HepG2 (cell line): ENCODE data around the gene SELENOV. TPM values are rescaled to one million over a fixed set of nuclear protein-coding genes. Genes with fewer than 3 reads are reported as not detected.

Experiments used
- ADNP ChIP-seq: sonication (generic); formaldehyde crosslinking; IDR thresholded peaks from 2 replicates; pipeline ENCODE4 v1.4.0; 2020; ENCODE audit warnings: missing genetic modification reagents
- CC2D1A ChIP-seq: sonication (generic); formaldehyde crosslinking; IDR thresholded peaks from 2 replicates; pipeline ENCODE4 v1.8.1; 2023; ENCODE audit warnings: mild to moderate bottlenecking, missing genetic modification reagents
- DMTF1 ChIP-seq: sonication (generic); formaldehyde crosslinking; IDR thresholded peaks from 2 replicates; pipeline ENCODE4 v1.4.0; 2020; ENCODE audit warnings: mild to moderate bottlenecking, missing genetic modification reagents
- E2F2 ChIP-seq: sonication (generic); formaldehyde crosslinking; IDR thresholded peaks from 2 replicates; pipeline ENCODE4 v1.4.0; 2020; ENCODE audit warnings: missing genetic modification reagents, borderline replicate concordance
- GPN1 ChIP-seq: sonication (generic); formaldehyde crosslinking; IDR thresholded peaks from 2 replicates; pipeline ENCODE4 v1.5.1; 2020; ENCODE audit warnings: missing genetic modification reagents, borderline replicate concordance
- HDAC1 ChIP-seq: sonication (generic); formaldehyde crosslinking; IDR thresholded peaks from 2 replicates; pipeline ENCODE4 v1.5.1; 2020; ENCODE audit warnings: mild to moderate bottlenecking, missing genetic modification reagents
- HOXA3 ChIP-seq: sonication (generic); formaldehyde crosslinking; IDR thresholded peaks from 2 replicates; pipeline ENCODE4 v1.5.0; 2020; ENCODE audit warnings: missing genetic modification reagents
- JUNB ChIP-seq: sonication (generic); formaldehyde crosslinking; IDR thresholded peaks from 2 replicates; pipeline ENCODE4 v1.8.0; 2022; ENCODE audit warnings: missing genetic modification reagents, mild to moderate bottlenecking, borderline replicate concordance
- KLF11 ChIP-seq: IDR thresholded peaks from 2 replicates; pipeline ENCODE4 v1.6.1; 2016; ENCODE audit warnings: missing compliant biosample characterization
- KLF6 ChIP-seq: IDR thresholded peaks from 2 replicates; pipeline ENCODE4 v1.8.0; 2016; ENCODE audit warnings: missing biosample characterization, missing genetic modification reagents
- MIER2 ChIP-seq: IDR thresholded peaks from 2 replicates; pipeline ENCODE4 v1.6.1; 2016; ENCODE audit warnings: missing biosample characterization, missing genetic modification reagents
- NFE2 ChIP-seq: sonication (generic); formaldehyde crosslinking; IDR thresholded peaks from 2 replicates; pipeline ENCODE4 v1.4.0; 2020; ENCODE audit warnings: missing genetic modification reagents
- PAF1 ChIP-seq: IDR thresholded peaks from 2 replicates; pipeline ENCODE4 v1.6.1; 2016; ENCODE audit warnings: missing genetic modification reagents, missing compliant biosample characterization
- POLR2A ChIP-seq, 2 experiments: IDR thresholded peaks; 2 replicates each; pipeline ENCODE4 v1.6.1; 2011; ENCODE audit warnings: low read depth in 2 of 2, low read length in 2 of 2, mild to moderate bottlenecking in 1 of 2, moderate library complexity in 1 of 2; ENCODE audit not compliant: insufficient read depth in 1 of 2
- PREB ChIP-seq: sonication (generic); formaldehyde crosslinking; IDR thresholded peaks from 2 replicates; pipeline ENCODE4 v1.4.0; 2020; ENCODE audit warnings: missing genetic modification reagents
- RORA ChIP-seq: sonication (generic); formaldehyde crosslinking; IDR thresholded peaks from 2 replicates; pipeline ENCODE4 v1.5.0; 2020; ENCODE audit warnings: mild to moderate bottlenecking, missing genetic modification reagents, moderate library complexity
- SMAD9 ChIP-seq: sonication (generic); formaldehyde crosslinking; IDR thresholded peaks from 2 replicates; pipeline ENCODE4 v1.5.1; 2020; ENCODE audit warnings: mild to moderate bottlenecking, missing genetic modification reagents
- SP140L ChIP-seq: sonication (generic); formaldehyde crosslinking; IDR thresholded peaks from 2 replicates; pipeline ENCODE4 v1.4.0; 2020; ENCODE audit warnings: missing genetic modification reagents, borderline replicate concordance
- STAT5B ChIP-seq: sonication (generic); formaldehyde crosslinking; IDR thresholded peaks from 2 replicates; pipeline ENCODE4 v1.4.0; 2020; ENCODE audit warnings: missing genetic modification reagents
- TBL1XR1 ChIP-seq: fragments of 150-350 bp; IDR thresholded peaks from 2 replicates; pipeline ENCODE4 v1.6.1; 2014; ENCODE audit warnings: borderline replicate concordance, low read length; ENCODE audit not compliant: partially characterized antibody
- U2AF2 ChIP-seq: fragments of 200-400 bp; formaldehyde crosslinking; IDR thresholded peaks from 2 replicates; pipeline ENCODE4 v1.6.1; 2017; ENCODE audit warnings: low read depth, mild to moderate bottlenecking, low read length
- ZBTB25 ChIP-seq: IDR thresholded peaks from 2 replicates; pipeline ENCODE4 v1.6.1; 2018; ENCODE audit warnings: missing genetic modification reagents
- ZHX1 ChIP-seq: sonication (generic); formaldehyde crosslinking; IDR thresholded peaks from 2 replicates; pipeline ENCODE4 v1.8.1; 2022; ENCODE audit warnings: low read depth, mild to moderate bottlenecking, missing genetic modification reagents
- polyA plus RNA-seq, 8 experiments: library from polyadenylated mRNA; depleted of rRNA in 3 of 8; stranded (reverse) in 7 of 8; unstranded in 1 of 8; fragments of >200 nt; fragmentation: Illumina TruSeq in 4 of 8; extraction: Trizol in 4 of 8; gene quantifications; 2 replicates each; pipeline versions ENCODE4 v1.2.1 to v1.2.3, GENCODE V29; 2011 to 2016; ENCODE audit warnings: low read depth in 4 of 8, missing spikeins in 1 of 8, mixed read lengths in 1 of 8; ENCODE audit not compliant: insufficient read depth in 1 of 8
- total RNA-seq, 5 experiments: library from RNA; depleted of rRNA; stranded (reverse); fragments of >200 nt; fragmentation: Illumina TruSeq; extraction: Trizol; gene quantifications; 2 replicates each; pipeline ENCODE4 v1.2.3, GENCODE V29; 2016; ENCODE audit warnings: low read depth in 1 of 5

SELENOV gene
- total and polyA plus RNA-seq, 2 of the 13 experiments (the other 11 are each of a cell fraction or from before 2014, with no cell fraction given) = not detected

GRCh38 chr19:39532233-39533002 is 17.5 kb downstream of the SELENOV start, which contains the start of gene EID2B (continued):
- TF ChIP-seq E2F2 (CRISPR knock-in tag) (peak; percentile 56; the same call in 1 of the 2 replicates), POLR2A (IDR thresholded peaks at IDR 0.05; ENCODE audit: insufficient read depth in 1 of 2, low read depth in 2 of 2, low read length in 2 of 2) (peak; percentile 47 to 85; a peak in 3 of 4 replicates), ZBTB25 (CRISPR knock-in tag) (peak; percentile 25; the same call in 1 of the 2 replicates), TBL1XR1 (no peak), RORA (no peak), STAT5B (no peak), GPN1 (no peak), SP140L (CRISPR knock-in tag) (no peak; the same call in 1 of the 2 replicates), ZHX1 (CRISPR knock-in tag) (0 out of 2 replicates have a peak, but pooled peaks have one; percentile 1), ADNP (CRISPR knock-in tag) (no peak), KLF11 (CRISPR knock-in tag) (no peak), NFE2 (CRISPR knock-in tag) (no peak), MIER2 (CRISPR knock-in tag) (peak; percentile 25; the same call in 1 of the 2 replicates), HOXA3 (peak; percentile 38; the same call in 1 of the 2 replicates), SMAD9 (CRISPR knock-in tag) (no peak), CC2D1A (CRISPR knock-in tag) (no peak), DMTF1 (CRISPR knock-in tag) (no peak), PAF1 (CRISPR knock-in tag) (no peak), PREB (CRISPR knock-in tag) (no peak), HDAC1 (CRISPR knock-in tag) (peak; percentile 79), KLF6 (CRISPR knock-in tag) (no peak; the same call in 1 of the 2 replicates), JUNB (CRISPR knock-in tag) (no peak), U2AF2 (no peak)
